Trophoblast cell (in vitro differentiated cells and primary cell): ENCODE data around the gene ZFHX3.

ENCODE experiments used
- DNase-seq, 2 donors: peaks; one replicate each; pipeline ENCODE4 v3.0.0-alpha.2; 2016
- H2AFZ ChIP-seq: 2 replicates; pipeline ENCODE4 v1.6.1; 2013; ENCODE audit warnings: low read length, moderate library complexity, mild to moderate bottlenecking; ENCODE audit not compliant: insufficient read depth, poor library complexity
- H2AK5ac ChIP-seq: 2 replicates; pipeline ENCODE4 v1.6.1; 2013; ENCODE audit warnings: mild to moderate bottlenecking, low read length
- H2BK120ac ChIP-seq: 2 replicates; pipeline ENCODE4 v1.6.1; 2013; ENCODE audit warnings: low read length, mild to moderate bottlenecking, moderate library complexity; ENCODE audit not compliant: insufficient read depth, poor library complexity
- H2BK12ac ChIP-seq: 2 replicates; pipeline ENCODE4 v1.6.1; 2013; ENCODE audit warnings: mild to moderate bottlenecking, low read length, moderate library complexity
- H2BK5ac ChIP-seq: 2 replicates; pipeline ENCODE4 v1.6.1; 2013; ENCODE audit warnings: low read length, low read depth, moderate library complexity, mild to moderate bottlenecking; ENCODE audit not compliant: poor library complexity
- H3K14ac ChIP-seq: 2 replicates; pipeline ENCODE4 v1.6.1; 2013; ENCODE audit warnings: mild to moderate bottlenecking, low read length
- H3K18ac ChIP-seq: 2 replicates; pipeline ENCODE4 v1.6.1; 2013; ENCODE audit warnings: mild to moderate bottlenecking, low read length
- H3K23ac ChIP-seq: 2 replicates; pipeline ENCODE4 v1.6.1; 2013; ENCODE audit warnings: low read length
- H3K27ac ChIP-seq: 2 replicates; pipeline ENCODE4 v1.5.1; 2013; ENCODE audit warnings: low read depth, mild to moderate bottlenecking, inconsistent platforms, low read length, moderate library complexity
- H3K27me3 ChIP-seq: 2 replicates; pipeline ENCODE4 v1.6.1; 2013; ENCODE audit warnings: inconsistent platforms, mild to moderate bottlenecking, low read length, moderate library complexity; ENCODE audit not compliant: insufficient read depth
- H3K36me3 ChIP-seq, 2 experiments: 1 replicate in 1 of 2; 2 replicates in 1 of 2; pipeline ENCODE4 v1.6.1; 2013; ENCODE audit warnings: low read length in 2 of 2, mild to moderate bottlenecking in 2 of 2, moderate library complexity in 1 of 2; ENCODE audit not compliant: insufficient read depth in 2 of 2, control insufficient read depth in 1 of 2
- H3K4ac ChIP-seq: 2 replicates; pipeline ENCODE4 v1.6.1; 2013; ENCODE audit warnings: low read depth, mild to moderate bottlenecking, low read length, moderate library complexity
- H3K4me1 ChIP-seq, 2 experiments: 1 replicate in 1 of 2; 2 replicates in 1 of 2; pipeline ENCODE4 v1.6.1; 2013; ENCODE audit warnings: low read length in 2 of 2, mild to moderate bottlenecking in 2 of 2, moderate library complexity in 1 of 2; ENCODE audit not compliant: insufficient read depth in 2 of 2, control insufficient read depth in 1 of 2
- H3K4me2 ChIP-seq: 2 replicates; pipeline ENCODE4 v1.6.1; 2013; ENCODE audit warnings: inconsistent platforms, mild to moderate bottlenecking, low read length, moderate library complexity
- H3K4me3 ChIP-seq: 2 replicates; pipeline ENCODE4 v1.5.1; 2013; ENCODE audit warnings: mild to moderate bottlenecking, low read depth, low read length, inconsistent platforms
- H3K79me1 ChIP-seq: one replicate; pipeline ENCODE4 v1.6.1; 2013; ENCODE audit warnings: low read length
- H3K79me2 ChIP-seq: 2 replicates; pipeline ENCODE4 v1.6.1; 2013; ENCODE audit warnings: low read length, mild to moderate bottlenecking; ENCODE audit not compliant: control insufficient read depth, insufficient read depth, poor library complexity
- H3K9ac ChIP-seq: 2 replicates; pipeline ENCODE4 v1.6.1; 2013; ENCODE audit warnings: mild to moderate bottlenecking, low read length
- H3K9me3 ChIP-seq: 2 replicates; pipeline ENCODE4 v1.6.1; 2013; ENCODE audit warnings: low read depth, mild to moderate bottlenecking, control low read depth, inconsistent platforms, low read length; ENCODE audit not compliant: insufficient read depth
- H4K12ac ChIP-seq: 2 replicates; pipeline ENCODE4 v1.6.1; 2013; ENCODE audit warnings: low read depth, mild to moderate bottlenecking, low read length, moderate library complexity
- H4K8ac ChIP-seq: 2 replicates; pipeline ENCODE4 v1.6.1; 2013; ENCODE audit warnings: low read depth, mild to moderate bottlenecking, low read length, moderate library complexity
- H4K91ac ChIP-seq: one replicate; pipeline ENCODE4 v1.6.1; 2013; ENCODE audit warnings: low read depth, mild to moderate bottlenecking, low read length, moderate library complexity
- WGBS: extraction: QIAGEN DNeasy Blood & Tissue Kit; methylation state at CpG from one replicate; pipeline ENCODE4 v1.1.7; 2013; ENCODE audit warnings: missing lambda C conversion rate; ENCODE audit not compliant: insufficient read length, insufficient coverage; ENCODE audit errors: extremely low coverage; 5-methylcytosine and 5-hydroxymethylcytosine counted together

Gene ZFHX3

GRCh38 chr16:72921106-72921505 lies 126.8 kb downstream of the ZFHX3 start:
- Histone ChIP-seq H4K8ac (no peak overlapping the region), H3K27ac (no peak overlapping the region), H4K91ac (no peak overlapping the region), H2AFZ (no peak overlapping the region), H2BK12ac (no peak overlapping the region), H3K4ac (no peak overlapping the region), H3K79me1 (peaks cover 3% of the 10 kb centered on the region), H2BK120ac (no peak overlapping the region), H4K12ac (no peak overlapping the region), H2AK5ac (no peak overlapping the region), H3K9me3 (no peaks in the 10 kb centered on the region), H3K18ac (no peak overlapping the region), H3K27me3 (no peaks in the 10 kb centered on the region), H3K4me2 (no peak overlapping the region), H3K79me2 (no peaks in the 10 kb centered on the region), H3K9ac (no peak overlapping the region), H2BK5ac (no peak overlapping the region), H3K36me3 (no peaks in the 10 kb centered on the region), H3K4me3 (no peak overlapping the region), H3K4me1 (peaks cover 13 to 16% of the 10 kb centered on the region in 2 experiments), H3K23ac (no peak overlapping the region), H3K14ac (no peak overlapping the region)
- WGBS: no CpG with 5 or more reads among the region's 13 CpGs
- no peak for DNase-seq

- no peak overlapping the region for H4K12ac ChIP-seq
- H3K18ac ChIP-seq: no peak overlapping the region
- H2BK5ac ChIP-seq: no peak overlapping the region
- no peak overlapping the region for H4K8ac ChIP-seq
- no peak overlapping the region for H2AK5ac ChIP-seq
- DNase-seq: peak in 1 of 2 donors; percentile 76
- H3K27ac ChIP-seq: no peak overlapping the region
- H3K9ac ChIP-seq: no peak overlapping the region
- peaks cover 4% of the 10 kb centered on the region for H3K79me2 ChIP-seq
- H3K9me3 ChIP-seq: no peaks in the 10 kb centered on the region
- H3K27me3 ChIP-seq: no peaks in the 10 kb centered on the region
- peaks cover 6 to 7% of the 10 kb centered on the region in 2 experiments for H3K4me1 ChIP-seq
- peaks cover 0 to 2% of the 10 kb centered on the region in 2 experiments for H3K36me3 ChIP-seq
- H2AFZ ChIP-seq: no peak overlapping the region
- H3K4me2 ChIP-seq: no peak overlapping the region
- no peak overlapping the region for H3K4ac ChIP-seq
- H3K23ac ChIP-seq: no peak overlapping the region
- H4K91ac ChIP-seq: no peak overlapping the region
- H2BK12ac ChIP-seq: no peak overlapping the region
- H2BK120ac ChIP-seq: no peak overlapping the region
- H3K79me1 ChIP-seq: no peaks in the 10 kb centered on the region
- no CpG with 5 or more reads among the region's 7 CpGs for WGBS
- H3K14ac ChIP-seq: no peak overlapping the region
- H3K4me3 ChIP-seq: no peak overlapping the region
Observed at GRCh38 chr16:72917051-72917450, 130.9 kb downstream of the ZFHX3 start.

GRCh38 chr16:72915331-72915730 lies 132.6 kb downstream of the ZFHX3 start:
- Histone ChIP-seq H2BK5ac (no peak overlapping the region), H3K27ac (no peak overlapping the region), H3K4me2 (no peak overlapping the region), H3K9ac (no peak overlapping the region), H3K79me2 (peaks cover 4% of the 10 kb centered on the region), H3K23ac (no peak overlapping the region), H4K8ac (no peak overlapping the region), H3K9me3 (no peaks in the 10 kb centered on the region), H3K4ac (no peak overlapping the region), H3K14ac (no peak overlapping the region), H3K4me3 (no peak overlapping the region), H2AK5ac (no peak overlapping the region), H3K27me3 (no peaks in the 10 kb centered on the region), H3K36me3 (peaks cover 0 to 2% of the 10 kb centered on the region in 2 experiments), H4K12ac (no peak overlapping the region), H3K79me1 (no peaks in the 10 kb centered on the region), H4K91ac (no peak overlapping the region), H2AFZ (no peak overlapping the region), H3K18ac (no peak overlapping the region), H3K4me1 (no peaks in the 10 kb centered on the region), H2BK12ac (no peak overlapping the region), H2BK120ac (no peak overlapping the region)
- WGBS: no CpG with 5 or more reads among the region's 10 CpGs
- DNase-seq: no peak

- Histone ChIP-seq H2BK120ac (no peak overlapping the region), H3K36me3 (peaks cover 0 to 2% of the 10 kb centered on the region in 2 experiments)
- no peak for DNase-seq
Observed at GRCh38 chr16:72913551-72913950, 134.4 kb downstream of the ZFHX3 start.

More at GRCh38 chr16:72913551-72913950, 134.4 kb downstream of the ZFHX3 start:
- no CpG with 5 or more reads among the region's 3 CpGs for WGBS
- no peak overlapping the region for H3K23ac ChIP-seq
- H2BK5ac ChIP-seq: no peak overlapping the region
- H3K4me1 ChIP-seq: no peaks in the 10 kb centered on the region
- H4K12ac ChIP-seq: no peak overlapping the region
- H3K9ac ChIP-seq: no peak overlapping the region
- peaks cover 4% of the 10 kb centered on the region for H3K79me2 ChIP-seq
- H3K4me3 ChIP-seq: no peak overlapping the region
- H4K8ac ChIP-seq: no peak overlapping the region
- no peak overlapping the region for H4K91ac ChIP-seq
- no peaks in the 10 kb centered on the region for H3K9me3 ChIP-seq
- H3K18ac ChIP-seq: peak overlapping the region; percentile 56
- no peaks in the 10 kb centered on the region for H3K27me3 ChIP-seq
- H2AFZ ChIP-seq: no peak overlapping the region
- H3K27ac ChIP-seq: no peak overlapping the region
- H3K4me2 ChIP-seq: no peak overlapping the region
- no peak overlapping the region for H2BK12ac ChIP-seq
- H3K14ac ChIP-seq: no peak overlapping the region
- no peak overlapping the region for H2AK5ac ChIP-seq
- H3K4ac ChIP-seq: no peak overlapping the region
- H3K79me1 ChIP-seq: no peaks in the 10 kb centered on the region
